H1 (cell line): ENCODE data around the gene PSIP1. TPM values are rescaled to one million over a fixed set of nuclear protein-coding genes. Genes with fewer than 3 reads are reported as not detected.

Experiments used
- TAF1 ChIP-seq: IDR thresholded peaks from 2 replicates; pipeline ENCODE4 v1.6.1; 2011; ENCODE audit warnings: mild to moderate bottlenecking, low read depth, low read length
- polyA plus RNA-seq, 7 experiments: library from polyadenylated mRNA; depleted of rRNA in 3 of 7; stranded (reverse) in 5 of 7; unstranded in 2 of 7; fragments of >200 nt in 5 of 7; fragments of 200-250 nt in 2 of 7; gene quantifications; 1 replicate in 5 of 7; 2 replicates in 1 of 7; 4 replicates in 1 of 7; pipeline versions ENCODE4 v1.2.1 to v1.2.3, GENCODE V29; 2011 to 2013; ENCODE audit warnings: missing spikeins in 2 of 7, mixed read lengths in 2 of 7
- total RNA-seq: library from RNA; stranded (reverse); fragmentation: NEBNext Ultra II Directional; extraction: Animal tissue kit (Norgen Biotek cat#: 25700); gene quantifications from 2 replicates; pipeline ENCODE4 v1.2.1, GENCODE V29; 2021
- TF ChIP-seq, protein P1 (sequence below): fragments of 300-600 bp; sonication (generic); IDR thresholded peaks from 2 replicates; pipeline ENCODE4 v1.7.1; 2012; ENCODE audit warnings: low read length, moderate library complexity, mild to moderate bottlenecking, inconsistent platforms; ENCODE audit not compliant: insufficient replicate concordance
- TF ChIP-seq, protein P2 (sequence below): IDR thresholded peaks from 2 replicates; pipeline ENCODE4 v1.6.1; 2012; ENCODE audit warnings: inconsistent platforms

The PSIP1 gene
- total and polyA plus RNA-seq, 2 of the 8 experiments (the other 6 are each of a cell fraction or from before 2014, with no cell fraction given), result 63.3 to 387 TPM

DNA sequence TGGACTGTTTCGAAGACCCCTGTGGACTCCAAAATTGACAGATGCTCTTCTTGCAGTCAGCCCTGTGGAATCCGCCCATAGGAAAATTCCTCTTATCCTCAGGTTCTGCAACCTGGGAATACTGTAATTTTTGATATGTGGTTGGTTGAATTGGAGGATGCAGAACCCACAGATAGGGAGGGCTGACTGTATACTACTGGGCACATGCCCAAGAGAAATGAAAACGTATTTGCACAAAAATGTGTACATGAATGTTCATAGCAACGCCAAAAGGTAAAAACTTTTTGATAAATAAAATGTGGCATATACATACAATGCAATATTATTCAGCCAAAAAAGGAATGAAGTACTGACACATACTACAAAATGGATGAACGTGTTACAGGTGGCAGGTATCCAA lies 90.0 kb downstream of the PSIP1 start (continued):
- TF ChIP-seq, protein P1, sequence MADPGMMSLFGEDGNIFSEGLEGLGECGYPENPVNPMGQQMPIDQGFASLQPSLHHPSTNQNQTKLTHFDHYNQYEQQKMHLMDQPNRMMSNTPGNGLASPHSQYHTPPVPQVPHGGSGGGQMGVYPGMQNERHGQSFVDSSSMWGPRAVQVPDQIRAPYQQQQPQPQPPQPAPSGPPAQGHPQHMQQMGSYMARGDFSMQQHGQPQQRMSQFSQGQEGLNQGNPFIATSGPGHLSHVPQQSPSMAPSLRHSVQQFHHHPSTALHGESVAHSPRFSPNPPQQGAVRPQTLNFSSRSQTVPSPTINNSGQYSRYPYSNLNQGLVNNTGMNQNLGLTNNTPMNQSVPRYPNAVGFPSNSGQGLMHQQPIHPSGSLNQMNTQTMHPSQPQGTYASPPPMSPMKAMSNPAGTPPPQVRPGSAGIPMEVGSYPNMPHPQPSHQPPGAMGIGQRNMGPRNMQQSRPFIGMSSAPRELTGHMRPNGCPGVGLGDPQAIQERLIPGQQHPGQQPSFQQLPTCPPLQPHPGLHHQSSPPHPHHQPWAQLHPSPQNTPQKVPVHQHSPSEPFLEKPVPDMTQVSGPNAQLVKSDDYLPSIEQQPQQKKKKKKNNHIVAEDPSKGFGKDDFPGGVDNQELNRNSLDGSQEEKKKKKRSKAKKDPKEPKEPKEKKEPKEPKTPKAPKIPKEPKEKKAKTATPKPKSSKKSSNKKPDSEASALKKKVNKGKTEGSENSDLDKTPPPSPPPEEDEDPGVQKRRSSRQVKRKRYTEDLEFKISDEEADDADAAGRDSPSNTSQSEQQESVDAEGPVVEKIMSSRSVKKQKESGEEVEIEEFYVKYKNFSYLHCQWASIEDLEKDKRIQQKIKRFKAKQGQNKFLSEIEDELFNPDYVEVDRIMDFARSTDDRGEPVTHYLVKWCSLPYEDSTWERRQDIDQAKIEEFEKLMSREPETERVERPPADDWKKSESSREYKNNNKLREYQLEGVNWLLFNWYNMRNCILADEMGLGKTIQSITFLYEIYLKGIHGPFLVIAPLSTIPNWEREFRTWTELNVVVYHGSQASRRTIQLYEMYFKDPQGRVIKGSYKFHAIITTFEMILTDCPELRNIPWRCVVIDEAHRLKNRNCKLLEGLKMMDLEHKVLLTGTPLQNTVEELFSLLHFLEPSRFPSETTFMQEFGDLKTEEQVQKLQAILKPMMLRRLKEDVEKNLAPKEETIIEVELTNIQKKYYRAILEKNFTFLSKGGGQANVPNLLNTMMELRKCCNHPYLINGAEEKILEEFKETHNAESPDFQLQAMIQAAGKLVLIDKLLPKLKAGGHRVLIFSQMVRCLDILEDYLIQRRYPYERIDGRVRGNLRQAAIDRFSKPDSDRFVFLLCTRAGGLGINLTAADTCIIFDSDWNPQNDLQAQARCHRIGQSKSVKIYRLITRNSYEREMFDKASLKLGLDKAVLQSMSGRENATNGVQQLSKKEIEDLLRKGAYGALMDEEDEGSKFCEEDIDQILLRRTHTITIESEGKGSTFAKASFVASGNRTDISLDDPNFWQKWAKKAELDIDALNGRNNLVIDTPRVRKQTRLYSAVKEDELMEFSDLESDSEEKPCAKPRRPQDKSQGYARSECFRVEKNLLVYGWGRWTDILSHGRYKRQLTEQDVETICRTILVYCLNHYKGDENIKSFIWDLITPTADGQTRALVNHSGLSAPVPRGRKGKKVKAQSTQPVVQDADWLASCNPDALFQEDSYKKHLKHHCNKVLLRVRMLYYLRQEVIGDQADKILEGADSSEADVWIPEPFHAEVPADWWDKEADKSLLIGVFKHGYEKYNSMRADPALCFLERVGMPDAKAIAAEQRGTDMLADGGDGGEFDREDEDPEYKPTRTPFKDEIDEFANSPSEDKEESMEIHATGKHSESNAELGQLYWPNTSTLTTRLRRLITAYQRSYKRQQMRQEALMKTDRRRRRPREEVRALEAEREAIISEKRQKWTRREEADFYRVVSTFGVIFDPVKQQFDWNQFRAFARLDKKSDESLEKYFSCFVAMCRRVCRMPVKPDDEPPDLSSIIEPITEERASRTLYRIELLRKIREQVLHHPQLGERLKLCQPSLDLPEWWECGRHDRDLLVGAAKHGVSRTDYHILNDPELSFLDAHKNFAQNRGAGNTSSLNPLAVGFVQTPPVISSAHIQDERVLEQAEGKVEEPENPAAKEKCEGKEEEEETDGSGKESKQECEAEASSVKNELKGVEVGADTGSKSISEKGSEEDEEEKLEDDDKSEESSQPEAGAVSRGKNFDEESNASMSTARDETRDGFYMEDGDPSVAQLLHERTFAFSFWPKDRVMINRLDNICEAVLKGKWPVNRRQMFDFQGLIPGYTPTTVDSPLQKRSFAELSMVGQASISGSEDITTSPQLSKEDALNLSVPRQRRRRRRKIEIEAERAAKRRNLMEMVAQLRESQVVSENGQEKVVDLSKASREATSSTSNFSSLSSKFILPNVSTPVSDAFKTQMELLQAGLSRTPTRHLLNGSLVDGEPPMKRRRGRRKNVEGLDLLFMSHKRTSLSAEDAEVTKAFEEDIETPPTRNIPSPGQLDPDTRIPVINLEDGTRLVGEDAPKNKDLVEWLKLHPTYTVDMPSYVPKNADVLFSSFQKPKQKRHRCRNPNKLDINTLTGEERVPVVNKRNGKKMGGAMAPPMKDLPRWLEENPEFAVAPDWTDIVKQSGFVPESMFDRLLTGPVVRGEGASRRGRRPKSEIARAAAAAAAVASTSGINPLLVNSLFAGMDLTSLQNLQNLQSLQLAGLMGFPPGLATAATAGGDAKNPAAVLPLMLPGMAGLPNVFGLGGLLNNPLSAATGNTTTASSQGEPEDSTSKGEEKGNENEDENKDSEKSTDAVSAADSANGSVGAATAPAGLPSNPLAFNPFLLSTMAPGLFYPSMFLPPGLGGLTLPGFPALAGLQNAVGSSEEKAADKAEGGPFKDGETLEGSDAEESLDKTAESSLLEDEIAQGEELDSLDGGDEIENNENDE, result no peak
- no peak for TF ChIP-seq TAF1
- TF ChIP-seq, protein P2, sequence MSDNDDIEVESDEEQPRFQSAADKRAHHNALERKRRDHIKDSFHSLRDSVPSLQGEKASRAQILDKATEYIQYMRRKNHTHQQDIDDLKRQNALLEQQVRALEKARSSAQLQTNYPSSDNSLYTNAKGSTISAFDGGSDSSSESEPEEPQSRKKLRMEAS, result no peak
